NCI-H1930 (cell line): ENCODE measurements around the gene FLT4.

Experiments
- DNase-seq, 2 experiments: peaks; one replicate each; lab custom pipeline; 2025; lab: John Stamatoyannopoulos, UW

FLT4 gene

DNA sequence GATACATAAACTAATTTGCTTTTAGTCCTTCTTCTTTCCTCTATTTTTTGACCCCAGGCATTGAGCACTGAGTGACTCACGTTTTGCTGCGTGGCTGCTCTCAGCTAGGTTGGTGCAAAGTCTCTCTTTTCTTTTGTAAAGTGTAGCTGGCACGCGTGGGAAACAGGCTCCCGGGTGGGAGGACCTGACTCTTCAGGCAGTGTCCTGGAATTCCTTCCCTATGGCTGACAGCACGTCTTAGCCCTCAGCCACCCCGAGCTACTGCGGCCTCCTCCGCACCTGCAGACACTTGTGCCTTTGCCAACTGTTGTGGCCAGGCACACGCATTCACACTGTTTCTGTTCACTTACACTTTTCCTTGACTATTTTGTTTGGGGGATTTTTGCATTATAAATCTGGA lies 57.2 kb downstream of the FLT4 start:
- DNase-seq: no peak

DNA sequence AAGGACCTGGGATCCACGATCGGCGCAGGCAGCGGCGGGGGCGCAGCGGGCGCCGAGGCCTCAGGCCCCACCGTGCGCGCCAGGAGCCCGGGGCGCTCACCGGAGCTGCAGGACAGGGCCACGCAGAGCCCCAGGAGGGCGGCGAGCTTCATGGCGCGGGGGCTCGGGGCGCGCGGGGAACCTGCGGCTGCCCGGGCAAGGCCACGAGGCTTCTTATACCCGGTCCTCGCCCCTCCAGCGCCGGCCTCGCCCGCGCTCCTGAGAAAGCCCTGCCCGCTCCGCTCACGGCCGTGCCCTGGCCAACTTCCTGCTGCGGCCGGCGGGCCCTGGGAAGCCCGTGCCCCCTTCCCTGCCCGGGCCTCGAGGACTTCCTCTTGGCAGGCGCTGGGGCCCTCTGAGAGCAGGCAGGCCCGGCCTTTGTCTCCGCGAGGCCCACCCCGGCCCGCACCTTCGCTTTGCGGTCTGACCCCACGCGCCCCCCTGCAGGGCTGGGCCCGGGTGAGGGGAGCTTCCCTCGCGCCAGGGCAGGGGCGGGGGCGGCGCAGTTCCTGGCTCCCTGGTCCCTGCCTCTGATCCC lies 58.0 kb downstream of the FLT4 start, which contains the start of gene SCGB3A1:
Gene SCGB3A1, minus strand, starts transcription at position 189 of the 577 bp plus-strand sequence. Its CDS starts 37 bp downstream, at position 152.
- no peak for DNase-seq

DNA sequence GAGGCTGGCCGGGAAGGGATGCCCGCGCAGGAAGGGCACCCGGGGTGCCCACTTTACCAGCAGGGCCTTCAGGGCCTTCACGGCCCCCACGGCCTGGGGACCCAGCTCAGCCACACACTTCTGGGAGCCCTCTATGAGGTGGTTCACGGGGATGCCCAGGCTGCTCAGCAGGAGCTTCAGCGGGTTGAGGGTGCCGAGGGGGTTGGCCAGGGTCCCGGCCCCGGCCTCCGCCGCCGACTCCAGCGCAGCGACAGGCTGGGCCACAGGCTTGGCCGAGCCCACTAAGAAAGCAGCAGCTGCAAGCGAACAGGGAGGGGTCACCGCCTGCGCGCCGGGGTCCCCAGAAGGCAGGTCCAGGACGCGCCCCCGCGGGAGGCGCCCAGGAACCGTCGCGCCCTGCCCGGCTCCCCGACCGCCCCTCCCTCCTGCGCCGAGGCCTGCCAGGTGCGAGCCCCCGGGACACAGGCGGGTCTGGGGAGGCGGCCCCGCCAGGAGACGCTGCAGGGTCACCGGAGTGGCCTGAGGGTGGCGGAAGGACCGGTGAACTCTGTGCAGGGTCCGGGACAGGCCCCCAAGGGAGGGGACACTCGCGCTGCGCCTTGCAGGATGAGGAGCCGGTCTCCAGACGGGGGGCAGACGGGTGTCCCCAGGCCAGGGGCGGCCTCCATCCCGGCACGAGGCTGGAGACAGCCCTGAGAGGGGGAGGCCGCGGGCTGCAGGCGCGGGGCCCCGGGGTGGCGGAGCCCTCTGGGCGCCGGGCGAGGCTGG lies 58.7 kb downstream of the FLT4 start:
- DNase-seq: no peak

DNA sequence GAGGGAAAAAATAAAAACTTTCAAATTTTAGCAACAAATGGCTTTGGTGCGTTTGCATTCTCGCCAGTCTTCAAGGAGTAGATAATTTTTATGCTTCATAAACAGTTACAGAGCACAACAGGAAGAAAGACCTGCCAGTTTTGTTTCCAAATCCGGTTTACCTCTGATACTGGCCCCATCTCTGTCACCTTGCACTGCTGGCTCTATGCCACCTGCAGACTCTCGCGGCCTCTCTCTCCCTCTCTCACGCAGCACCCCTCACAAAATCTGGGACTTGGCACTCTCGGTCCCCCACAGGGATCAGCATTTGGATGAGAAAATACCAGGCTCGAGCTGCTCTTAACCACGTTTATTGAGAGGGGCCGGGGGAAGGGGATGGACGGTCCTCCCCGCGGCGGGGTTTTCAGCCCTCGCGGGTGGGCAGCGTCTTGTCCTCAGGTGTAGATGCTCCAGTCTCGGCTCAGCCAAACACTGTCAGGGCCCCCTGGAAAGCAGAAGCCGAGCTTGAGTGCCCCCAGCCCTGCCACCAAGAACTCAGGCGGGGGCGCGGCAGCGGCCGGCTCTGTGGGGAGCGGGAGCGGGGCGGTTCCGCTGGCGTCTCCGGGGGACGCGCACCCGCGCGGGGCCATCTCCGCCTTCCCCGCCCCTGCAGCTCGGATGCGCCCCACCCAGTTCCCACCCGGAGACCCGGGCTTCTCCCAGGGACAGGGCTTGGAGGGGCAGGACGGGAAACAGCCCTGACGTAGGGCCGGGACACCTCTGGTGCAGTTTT lies 59.4 kb downstream of the FLT4 start:
- DNase-seq: no peak

DNA sequence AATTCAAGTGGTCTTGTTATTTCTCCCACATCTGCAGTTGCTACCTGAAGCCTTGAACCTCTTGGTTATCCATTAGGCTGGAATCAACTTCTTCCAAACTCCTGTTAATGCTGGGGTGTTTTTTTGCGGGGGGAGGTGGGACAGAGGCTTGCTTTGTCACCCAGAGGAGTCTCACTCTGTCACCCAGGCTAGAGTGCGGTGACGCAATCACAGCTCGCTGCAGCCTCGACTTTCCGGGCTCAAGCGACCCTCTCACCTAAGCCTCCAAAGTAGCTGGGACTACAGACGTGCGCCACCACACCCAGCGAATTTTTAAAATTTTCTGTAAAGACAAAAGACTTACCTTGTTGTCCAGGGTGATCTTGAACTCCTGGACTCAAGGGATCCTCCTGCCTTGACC lies 62.5 kb downstream of the FLT4 start:
- no peak for DNase-seq

DNA sequence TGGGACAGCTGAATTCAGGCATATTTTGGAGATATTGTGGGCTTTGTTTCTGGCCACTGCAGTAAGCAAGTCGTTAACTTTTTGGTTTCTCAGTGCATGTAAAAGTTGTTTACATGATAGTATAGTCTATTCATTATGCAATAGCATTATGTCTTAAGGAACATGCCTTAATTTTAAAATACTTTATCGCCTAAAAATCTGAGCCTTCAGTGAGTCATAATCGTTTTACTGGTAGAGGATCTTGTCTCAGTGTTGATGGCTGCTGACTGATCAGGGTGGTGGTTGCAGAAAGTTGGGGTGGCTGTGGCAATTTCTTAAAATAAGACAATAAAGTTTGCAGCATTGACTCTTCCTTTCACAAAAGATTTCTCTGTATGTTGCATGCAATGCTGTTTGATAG lies 63.2 kb downstream of the FLT4 start:
- DNase-seq: no peak

DNA sequence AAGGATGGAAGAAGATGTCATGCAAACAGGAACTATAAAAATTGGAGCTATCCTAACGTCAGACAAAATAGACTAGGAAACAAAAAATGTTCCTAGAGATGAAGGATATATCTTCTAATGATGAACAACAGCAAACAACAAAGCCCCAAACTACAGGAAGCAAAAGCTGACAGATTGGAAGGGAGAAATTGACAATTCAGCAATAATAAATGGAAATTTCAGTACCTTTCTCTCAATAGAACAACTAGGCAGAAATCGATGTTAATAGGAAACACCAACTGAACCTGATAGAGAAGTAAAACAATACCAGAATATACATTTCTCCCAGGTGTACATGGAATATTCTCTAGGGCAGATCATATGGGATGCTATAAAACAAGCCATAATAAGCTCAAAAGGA lies 65.7 kb downstream of the FLT4 start:
- DNase-seq: no peak

DNA sequence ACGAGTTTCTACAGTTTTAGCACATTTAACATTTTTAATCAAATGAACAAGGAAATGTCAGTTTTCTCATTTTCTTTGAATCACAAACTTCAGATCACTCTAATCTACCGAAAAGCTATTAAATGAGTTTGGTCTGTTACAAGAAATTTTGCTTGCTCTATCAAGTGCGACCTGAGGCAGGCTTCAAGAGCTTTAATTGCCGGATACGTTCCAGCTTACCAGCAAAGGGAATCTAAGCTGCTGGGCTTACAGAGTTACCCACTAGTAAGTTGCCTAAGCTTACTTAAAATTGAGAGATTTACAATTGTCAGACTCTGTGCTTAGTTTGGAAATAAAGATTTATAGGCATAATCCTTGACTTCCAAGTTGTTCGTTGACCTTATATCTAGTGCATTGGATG lies 68.7 kb downstream of the FLT4 start:
- DNase-seq: no peak

DNA sequence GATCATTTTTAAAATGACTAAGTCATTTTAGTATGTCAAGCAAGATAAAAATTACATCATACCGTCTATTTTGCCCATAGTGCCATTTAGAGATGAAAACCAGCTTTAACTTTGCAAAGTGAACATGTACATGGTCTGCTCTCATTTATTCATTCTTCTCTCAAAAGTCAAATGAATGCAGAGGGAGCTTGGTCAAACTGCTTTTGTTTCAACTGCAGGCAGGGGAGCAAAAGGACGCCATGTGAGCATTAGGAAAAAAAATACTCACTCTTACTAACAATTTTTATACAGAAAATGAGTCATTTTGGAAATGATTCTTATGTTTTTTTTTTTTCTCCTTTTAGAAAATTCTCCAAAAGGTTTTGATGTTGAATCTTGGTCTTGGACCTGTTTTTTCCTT lies 73.8 kb downstream of the FLT4 start:
- no peak for DNase-seq

DNA sequence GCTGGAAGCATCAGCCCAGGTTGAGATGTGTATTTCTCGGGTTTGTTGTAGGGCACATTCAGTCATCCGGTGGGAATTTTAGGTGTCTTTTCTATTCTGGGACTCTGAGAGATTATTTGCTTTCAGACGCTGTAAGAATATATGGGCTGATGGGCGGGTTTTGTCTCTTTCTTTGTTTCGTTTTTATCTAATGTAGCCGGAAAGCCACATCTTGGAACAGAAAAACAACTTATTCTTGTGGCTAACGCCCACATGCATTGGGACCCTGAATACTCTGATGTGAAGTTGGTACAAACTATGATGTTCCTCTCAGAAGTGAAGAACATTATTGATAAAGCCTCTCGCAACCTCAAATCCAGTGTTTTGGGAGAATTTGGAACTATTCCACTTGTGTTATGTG lies 80.5 kb downstream of the FLT4 start:
- no peak for DNase-seq

DNA sequence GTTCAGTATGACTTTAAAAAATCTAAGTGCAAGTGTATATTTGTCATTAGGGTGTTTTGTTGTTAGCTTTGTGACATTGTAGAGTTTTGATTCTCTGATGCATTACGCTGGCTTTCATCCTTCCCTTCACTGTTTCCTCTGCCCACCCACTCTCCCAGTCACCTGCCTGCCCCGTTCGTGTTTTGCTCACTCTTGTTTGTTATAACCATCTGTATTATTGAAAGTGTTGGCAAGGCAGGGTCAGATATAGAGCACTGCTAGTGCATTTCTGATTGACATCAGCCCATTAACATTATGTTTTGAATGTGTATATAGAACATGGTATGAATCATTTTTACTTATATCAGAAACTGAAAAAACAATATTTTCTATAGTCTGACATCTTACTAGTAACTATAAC lies 85.4 kb downstream of the FLT4 start:
- no peak for DNase-seq

DNA sequence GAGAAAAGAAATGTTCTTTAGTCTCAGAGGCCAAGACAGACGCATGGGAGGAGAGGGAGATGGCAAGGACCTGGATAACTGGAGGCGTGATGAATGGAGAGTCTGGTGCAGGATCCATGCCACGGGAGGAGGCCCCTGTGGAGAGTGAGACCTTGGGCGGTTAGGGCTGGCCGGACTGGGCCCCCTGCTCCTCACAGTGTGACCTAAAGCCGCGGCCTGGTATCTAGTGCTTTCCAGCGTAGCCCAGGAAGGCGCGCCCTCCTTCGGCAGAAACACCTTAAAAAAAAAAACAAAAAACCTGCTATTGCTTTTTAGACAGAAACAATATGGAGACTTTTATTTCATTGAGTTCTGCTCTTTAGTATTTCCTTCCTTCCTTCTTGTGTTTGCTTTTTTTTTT lies 91.2 kb downstream of the FLT4 start:
- no peak for DNase-seq

DNA sequence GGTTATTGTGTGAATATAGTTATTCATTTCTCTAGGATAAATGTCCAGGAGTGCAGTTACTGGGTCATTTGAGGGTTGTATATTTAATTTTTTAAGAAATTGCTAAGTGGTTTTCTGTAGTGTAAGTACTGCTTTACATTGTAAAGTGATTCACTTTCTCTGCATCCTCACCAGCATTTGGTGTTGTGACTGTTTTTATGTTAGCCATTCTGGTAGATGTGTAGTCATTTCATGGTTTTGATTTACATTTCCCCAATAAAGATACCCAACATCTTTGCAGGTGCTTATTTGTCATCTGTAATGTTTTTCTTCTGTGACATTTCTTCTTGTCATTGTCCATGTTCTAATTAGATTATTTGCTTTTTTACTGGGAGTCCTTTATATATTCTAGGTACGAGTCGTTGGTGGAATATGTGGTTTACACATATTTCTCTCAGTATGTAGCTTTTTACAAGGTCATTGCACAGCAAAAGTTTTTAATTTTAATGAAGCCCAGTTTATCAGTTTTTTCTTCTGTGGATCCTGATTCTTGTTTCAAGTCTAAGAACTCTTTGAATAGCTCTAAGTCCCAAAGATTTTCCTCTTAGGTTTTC lies 92.1 kb downstream of the FLT4 start:
- DNase-seq: no peak

DNA sequence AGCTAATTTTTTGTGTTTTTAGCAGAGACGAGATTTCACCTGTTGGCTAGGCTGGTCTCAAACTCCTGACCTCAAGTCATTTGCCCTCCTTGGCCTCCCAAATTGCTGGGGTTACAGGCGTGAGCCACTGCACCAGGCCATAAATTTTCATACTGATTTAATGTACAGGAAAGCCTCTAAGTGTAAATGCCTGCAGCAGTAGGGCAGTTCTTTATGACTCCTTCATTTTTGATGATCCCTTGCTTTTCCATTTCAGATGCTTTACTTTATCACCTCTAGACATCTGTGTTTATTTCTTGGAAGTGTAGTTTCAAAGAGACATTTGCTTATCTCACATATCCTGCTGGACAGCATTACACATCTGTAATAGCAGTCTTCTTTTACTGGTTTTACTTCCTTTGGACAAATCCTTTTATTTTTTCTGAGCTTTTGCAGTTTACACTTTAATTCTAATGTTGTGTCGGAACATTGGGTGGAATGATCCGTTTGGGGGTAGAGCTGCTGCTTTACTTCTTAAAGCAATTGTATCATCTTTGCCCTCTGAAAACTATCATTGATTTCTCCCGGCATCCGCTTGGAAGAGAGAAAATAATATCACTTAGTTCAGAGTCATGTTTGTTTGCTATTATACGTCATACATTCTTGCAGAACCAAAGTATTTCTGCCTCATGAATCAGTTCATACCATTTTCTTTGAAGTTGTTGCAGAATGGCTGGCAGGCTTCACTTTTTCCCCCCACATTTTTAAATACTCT lies 94.1 kb downstream of the FLT4 start:
- no peak for DNase-seq

DNA sequence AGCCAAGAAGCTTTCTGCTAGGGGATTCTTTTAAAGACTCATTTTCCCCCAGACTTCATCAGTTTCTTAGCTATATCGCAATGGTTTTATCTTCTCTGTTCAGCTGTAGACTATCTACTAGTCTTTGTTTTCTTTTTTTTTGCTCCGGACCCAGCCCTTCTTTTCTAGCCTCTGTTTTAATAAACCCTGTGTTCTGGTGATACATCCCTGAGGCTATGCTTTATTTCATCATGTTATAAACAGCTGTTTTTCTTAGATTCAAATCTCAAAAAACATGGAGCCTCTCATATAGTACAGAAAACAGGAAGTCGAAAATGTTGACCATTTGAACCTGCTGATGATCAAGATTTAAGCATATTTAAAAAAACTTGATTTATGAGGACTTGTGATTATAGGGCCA lies 95.9 kb downstream of the FLT4 start:
- no peak for DNase-seq
